ENCODE measurements around the gene MYH13.

GRCh38 chr17:10313037-10313672 lies 59.7 kb downstream of the MYH13 start:
- TF ChIP-seq CTCF (IDR thresholded peaks at IDR 0.05; ENCODE audit: extremely low read depth in 1 of 2, insufficient read depth in 1 of 2, low read depth in 1 of 2, low read length in 2 of 2), result no peak
- TF ChIP-seq POLR2A (IDR thresholded peaks at IDR 0.05; ENCODE audit: low read depth, low read length), result no peak
- TF ChIP-seq MYC (IDR thresholded peaks at IDR 0.05; ENCODE audit: low read depth, low read length), result no peak
- no peak for TF ChIP-seq POLR2AphosphoS5 (IDR thresholded peaks at IDR 0.05; ENCODE audit: insufficient read depth, low read depth, low read length)
